GM21447 (cell line): ENCODE results near the gene FGD2.
"Not testable (repeated sequence)": the region's sequence is repeated elsewhere in the genome, so short reads cannot be mapped to it uniquely, and the experiment has no call there.

Source experiments
- ATAC-seq: cut with Tn5 transposase; IDR thresholded peaks from one replicate; pipeline ENCODE4 v1.9.1; 2021; ENCODE audit not compliant: unreplicated experiment

FGD2 gene

GRCh38 chr6:36989264-36989663 is 16.2 kb upstream of the FGD2 start:
- no peak for ATAC-seq

GRCh38 chr6:36990401-36990800 is 15.1 kb upstream of the FGD2 start:
- not testable (repeated sequence) for ATAC-seq

- ATAC-seq = no peak
Measured at GRCh38 chr6:36997811-36998722, 7.4 kb upstream of the FGD2 start.

GRCh38 chr6:36998723-36999038 is 6.8 kb upstream of the FGD2 start:
- no peak for ATAC-seq

GRCh38 chr6:36999061-36999750 is 6.2 kb upstream of the FGD2 start:
- ATAC-seq = no peak

- ATAC-seq = no peak
Measured at GRCh38 chr6:36999751-37000125, 5.7 kb upstream of the FGD2 start.

GRCh38 chr6:37004044-37004980 is 1.1 kb upstream of the FGD2 start:
- ATAC-seq = no peak

- peak; percentile 3 for ATAC-seq
Measured at GRCh38 chr6:37005827-37006567, 542 bp downstream of the FGD2 start.

- peak; percentile 1 for ATAC-seq
Measured at GRCh38 chr6:37006793-37007339, 1.4 kb downstream of the FGD2 start.

- ATAC-seq = peak; percentile 39
Measured at GRCh38 chr6:37007340-37008043, 2.0 kb downstream of the FGD2 start.

GRCh38 chr6:37008484-37009465 is 3.3 kb downstream of the FGD2 start:
- ATAC-seq = no peak

- ATAC-seq = no peak
Measured at GRCh38 chr6:37010402-37010892, 5.0 kb downstream of the FGD2 start.

- no peak for ATAC-seq
Measured at GRCh38 chr6:37011656-37012378, 6.4 kb downstream of the FGD2 start.

- no peak for ATAC-seq
Measured at GRCh38 chr6:37013516-37014491, 8.3 kb downstream of the FGD2 start.

GRCh38 chr6:37014667-37015066 is 9.2 kb downstream of the FGD2 start:
- no peak for ATAC-seq

GRCh38 chr6:37015532-37015931 is 10.1 kb downstream of the FGD2 start:
- no peak for ATAC-seq

- ATAC-seq = no peak
Measured at GRCh38 chr6:37016995-37017394, 11.5 kb downstream of the FGD2 start.
